Measurements from ENCODE around the gene DAPL1.

The DAPL1 gene

DNA sequence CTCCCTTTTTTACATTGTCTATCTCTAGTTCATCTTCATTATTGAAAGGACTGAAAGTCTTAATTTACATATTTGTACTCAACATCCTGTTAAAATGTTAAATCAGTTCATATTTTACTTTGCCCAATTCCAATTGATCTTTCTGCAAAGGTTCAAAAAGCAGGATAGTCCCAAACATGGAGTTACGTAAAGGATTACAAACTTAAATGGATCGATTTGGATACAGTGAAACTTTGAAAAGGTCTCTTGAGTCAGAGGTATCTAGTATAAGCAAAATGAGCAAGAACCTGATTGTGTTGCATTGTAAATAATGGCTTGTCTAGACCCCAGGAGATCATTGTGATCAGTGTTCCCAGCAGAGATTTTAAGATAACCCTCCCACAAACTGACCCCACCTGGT is 4.1 kb downstream of the DAPL1 start:
- DNase-seq (ENCODE audit: low spot score) = no peak
- ChIA-PET POLR2A (ENCODE audit: low non-redundant PET) (no interaction called here), CTCF (interaction anchor here (0.7 kb wide), 1 partner anchor 9 kb away, joined by 4 read pairs; no protein-coding TSS in a partner anchor)
- no peak for TF ChIP-seq CTCF (conservative IDR thresholded peaks at IDR 0.05; ENCODE audit: low read depth)
- H3K27ac ChIP-seq = no peak overlapping the region

DNA sequence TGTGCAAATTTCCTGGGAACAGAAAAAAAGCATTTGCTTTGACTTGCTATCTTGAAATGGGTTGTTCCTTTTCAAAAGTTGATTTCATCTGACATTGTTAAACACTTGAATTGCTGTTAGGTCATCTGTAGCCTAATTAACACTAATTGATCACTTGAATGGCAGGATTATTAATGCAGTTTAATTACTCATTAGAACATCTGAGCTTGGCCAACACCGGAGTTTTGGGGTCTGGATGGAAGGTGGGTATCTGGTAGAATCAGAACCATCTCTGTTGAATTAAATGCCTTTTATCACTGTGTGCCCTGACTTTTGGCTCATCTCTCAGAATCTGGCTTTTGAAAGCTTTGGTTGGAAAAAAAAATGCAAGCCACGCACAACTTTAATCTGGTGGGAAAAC is 8.4 kb downstream of the DAPL1 start:
- ChIA-PET CTCF (interaction anchor here (0.7 to 1.2 kb wide), 3 partner anchors 9 to 88 kb away, joined by 3 to 4 read pairs (median 3); no protein-coding TSS in a partner anchor), POLR2A (ENCODE audit: low non-redundant PET) (no interaction called here)
- H3K27ac ChIP-seq = no peak overlapping the region
- no peak for TF ChIP-seq CTCF (conservative IDR thresholded peaks at IDR 0.05; ENCODE audit: low read depth)
- DNase-seq (ENCODE audit: low spot score) = no peak

- TF ChIP-seq CTCF (conservative IDR thresholded peaks at IDR 0.05; ENCODE audit: low read depth) = no peak
- CTCF ChIA-PET = no interaction called here
- no peak for DNase-seq (ENCODE audit: low spot score)
- no peak overlapping the region for H3K27ac ChIP-seq
- POLR2A ChIA-PET (ENCODE audit: low non-redundant PET) = no interaction called here
Measured at GRCh38 chr2:158805255-158805654, 10.1 kb downstream of the DAPL1 start.

DNA sequence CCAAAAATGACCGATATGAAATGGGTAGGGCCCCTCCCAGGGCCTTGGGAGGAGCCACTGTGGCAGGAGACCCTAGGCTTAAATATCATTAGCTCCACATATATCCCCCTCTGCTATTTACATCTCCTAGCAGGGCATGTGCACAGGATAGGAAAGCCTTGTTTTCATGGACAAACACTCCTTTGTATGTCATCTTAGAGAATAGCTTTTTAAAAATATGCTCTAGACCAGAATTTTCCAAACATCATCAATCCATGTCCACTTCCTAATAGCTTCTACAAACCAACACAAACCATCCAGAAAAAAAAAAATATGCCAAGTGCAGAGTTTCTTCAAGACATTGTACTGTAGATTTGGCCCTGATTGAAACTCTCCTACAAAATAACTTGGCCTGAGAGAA is 10.8 kb downstream of the DAPL1 start:
- ChIA-PET CTCF (no interaction called here), POLR2A (ENCODE audit: low non-redundant PET) (no interaction called here)
- DNase-seq (ENCODE audit: low spot score) = no peak
- TF ChIP-seq CTCF (conservative IDR thresholded peaks at IDR 0.05; ENCODE audit: low read depth) = no peak
- no peak overlapping the region for H3K27ac ChIP-seq

DNA sequence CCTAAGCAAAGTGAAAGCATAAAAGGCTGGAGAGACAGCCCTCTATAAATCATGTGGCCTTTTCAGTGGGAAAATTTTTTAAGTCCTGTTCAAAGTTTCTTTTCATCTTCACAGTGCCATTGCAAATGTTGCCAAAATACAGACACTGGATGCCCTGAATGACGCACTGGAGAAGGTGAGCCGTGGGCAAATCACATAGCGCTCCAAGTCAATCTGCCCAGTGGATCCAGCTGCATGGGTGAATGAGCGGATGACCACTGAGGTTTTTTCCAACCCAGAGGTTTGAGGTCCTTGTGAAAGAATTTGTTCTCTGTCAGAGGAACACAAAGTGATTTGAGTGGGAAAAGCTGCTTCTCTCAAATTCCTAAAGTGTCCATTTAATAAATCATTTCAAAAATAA is 11.8 kb downstream of the DAPL1 start:
- DNase-seq (ENCODE audit: low spot score) = no peak
- ChIA-PET POLR2A (ENCODE audit: low non-redundant PET) (no interaction called here), CTCF (no interaction called here)
- TF ChIP-seq CTCF (conservative IDR thresholded peaks at IDR 0.05; ENCODE audit: low read depth) = no peak
- no peak overlapping the region for H3K27ac ChIP-seq

DNA sequence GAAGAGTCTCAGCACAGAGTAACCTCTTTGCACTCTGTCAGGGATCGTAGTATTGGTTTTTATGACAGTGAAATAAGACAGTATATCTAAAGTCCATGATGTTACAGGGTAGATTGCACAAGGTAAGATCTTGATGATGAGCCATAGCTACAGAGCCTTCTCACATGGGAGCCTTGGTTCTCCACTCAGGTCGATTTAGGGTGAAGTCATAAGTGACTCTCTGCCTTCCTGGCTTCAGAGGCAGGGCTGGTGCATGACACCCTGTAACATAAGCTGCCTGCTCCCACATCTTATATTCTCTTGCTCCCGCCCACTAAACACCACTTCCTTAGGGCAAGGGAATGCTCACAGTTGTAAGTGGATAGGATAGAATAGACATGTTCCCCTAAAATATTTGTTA is 13.3 kb downstream of the DAPL1 start:
- DNase-seq (ENCODE audit: low spot score) = no peak

More for the DNA sequence above, 13.3 kb downstream of the DAPL1 start:
- ChIA-PET POLR2A (ENCODE audit: low non-redundant PET) (no interaction called here), CTCF (interaction anchor here (0.6 kb wide), 1 partner anchor 9 kb away, joined by 4 read pairs; no protein-coding TSS in a partner anchor)
- no peak for TF ChIP-seq CTCF (conservative IDR thresholded peaks at IDR 0.05; ENCODE audit: low read depth)
- no peak overlapping the region for H3K27ac ChIP-seq
